Effector memory CD4-positive, alpha-beta T cell (primary cell): ENCODE results near the gene CD5L.

ENCODE experiments used
- DNase-seq, 3 donors: peaks; one replicate each; pipeline ENCODE4 v3.0.0-alpha.2; 2020
- H3K27ac ChIP-seq: 2 replicates; pipeline ENCODE4 v1.7.0; 2013; ENCODE audit warnings: mild to moderate bottlenecking, low read length, moderate library complexity; ENCODE audit not compliant: insufficient read depth, poor library complexity, severe bottlenecking
- H3K27me3 ChIP-seq: replicated peaks from 2 replicates; pipeline ENCODE4 v1.7.0; 2013; ENCODE audit warnings: mild to moderate bottlenecking, low read length; ENCODE audit not compliant: insufficient read depth, control insufficient read depth, poor library complexity, severe bottlenecking
- H3K36me3 ChIP-seq: 2 replicates; pipeline ENCODE4 v1.7.0; 2013; ENCODE audit warnings: mild to moderate bottlenecking, low read length, moderate library complexity; ENCODE audit not compliant: control insufficient read depth, insufficient read depth
- H3K4me1 ChIP-seq: 2 replicates; pipeline ENCODE4 v1.7.0; 2013; ENCODE audit warnings: low read length, mild to moderate bottlenecking; ENCODE audit not compliant: control insufficient read depth, insufficient read depth, poor library complexity, severe bottlenecking
- H3K4me3 ChIP-seq: 2 replicates; pipeline ENCODE4 v1.7.0; 2013; ENCODE audit warnings: low read length, low read depth, mild to moderate bottlenecking; ENCODE audit not compliant: insufficient read depth, poor library complexity, severe bottlenecking
- H3K9me3 ChIP-seq: 2 replicates; pipeline ENCODE4 v1.7.0; 2013; ENCODE audit warnings: mild to moderate bottlenecking, low read length, moderate library complexity; ENCODE audit not compliant: control insufficient read depth
- total RNA-seq, 3 donors: gene quantifications; one replicate each; lab custom pipeline; 2026; lab: John Stamatoyannopoulos, UW

The CD5L gene
- 0 reads per million in 3 donors for total RNA-seq

GRCh38 chr1:157841708-157842107 lies at the start of gene CD5L:
Gene CD5L (minus strand): TSS chr1:157841808. CDS start chr1:157841701, 107 bp downstream.
- no peaks in the 10 kb centered on the region for H3K36me3 ChIP-seq
- H3K9me3 ChIP-seq = no peaks in the 10 kb centered on the region
- no peaks in the 10 kb centered on the region for H3K27me3 ChIP-seq
- DNase-seq = no peak
- H3K4me1 ChIP-seq = no peaks in the 10 kb centered on the region
- H3K27ac ChIP-seq = no peak within 1 kb of the TSS
- H3K4me3 ChIP-seq = no peak within 1 kb of the TSS

GRCh38 chr1:157882580-157882979 lies 41.0 kb upstream of the CD5L start:
- DNase-seq = no peak
- no peaks in the 10 kb centered on the region for H3K27me3 ChIP-seq
- H3K36me3 ChIP-seq = no peaks in the 10 kb centered on the region
- H3K4me1 ChIP-seq = no peaks in the 10 kb centered on the region
- H3K27ac ChIP-seq = no peak overlapping the region
- H3K4me3 ChIP-seq = no peak overlapping the region
- H3K9me3 ChIP-seq = no peaks in the 10 kb centered on the region

GRCh38 chr1:157880621-157881020 lies 39.0 kb upstream of the CD5L start:
- Histone ChIP-seq H3K27me3 (no peaks in the 10 kb centered on the region), H3K4me1 (no peaks in the 10 kb centered on the region), H3K36me3 (no peaks in the 10 kb centered on the region), H3K27ac (no peak overlapping the region), H3K4me3 (no peak overlapping the region), H3K9me3 (no peaks in the 10 kb centered on the region)
- no peak for DNase-seq

GRCh38 chr1:157878059-157878458 lies 36.5 kb upstream of the CD5L start:
- Histone ChIP-seq H3K9me3 (no peaks in the 10 kb centered on the region), H3K4me1 (no peaks in the 10 kb centered on the region), H3K36me3 (no peaks in the 10 kb centered on the region), H3K27ac (no peak overlapping the region), H3K4me3 (no peak overlapping the region), H3K27me3 (no peaks in the 10 kb centered on the region)
- no peak for DNase-seq

- Histone ChIP-seq H3K4me3 (no peak overlapping the region), H3K4me1 (no peaks in the 10 kb centered on the region), H3K36me3 (no peaks in the 10 kb centered on the region), H3K27me3 (no peaks in the 10 kb centered on the region), H3K27ac (no peak overlapping the region), H3K9me3 (no peaks in the 10 kb centered on the region)
- DNase-seq = no peak
Measured at GRCh38 chr1:157870490-157870889, 28.9 kb upstream of the CD5L start.

- Histone ChIP-seq H3K36me3 (no peaks in the 10 kb centered on the region), H3K27me3 (no peaks in the 10 kb centered on the region), H3K4me1 (no peaks in the 10 kb centered on the region), H3K27ac (no peak overlapping the region), H3K4me3 (no peak overlapping the region), H3K9me3 (no peaks in the 10 kb centered on the region)
- DNase-seq = no peak
Measured at GRCh38 chr1:157868654-157869053, 27.0 kb upstream of the CD5L start.

- Histone ChIP-seq H3K4me3 (no peak overlapping the region), H3K9me3 (no peaks in the 10 kb centered on the region), H3K27me3 (no peaks in the 10 kb centered on the region), H3K4me1 (no peaks in the 10 kb centered on the region), H3K36me3 (no peaks in the 10 kb centered on the region), H3K27ac (no peak overlapping the region)
- no peak for DNase-seq
Measured at GRCh38 chr1:157862114-157863070, 20.8 kb upstream of the CD5L start.

- no peak overlapping the region for H3K4me3 ChIP-seq
- H3K4me1 ChIP-seq = no peaks in the 10 kb centered on the region
- DNase-seq = no peak
- no peaks in the 10 kb centered on the region for H3K9me3 ChIP-seq
- no peaks in the 10 kb centered on the region for H3K27me3 ChIP-seq
- H3K27ac ChIP-seq = no peak overlapping the region
- H3K36me3 ChIP-seq = no peaks in the 10 kb centered on the region
Measured at GRCh38 chr1:157856538-157856937, 14.9 kb upstream of the CD5L start.

GRCh38 chr1:157852476-157852875 lies 10.9 kb upstream of the CD5L start:
- no peak overlapping the region for H3K27ac ChIP-seq
- H3K4me1 ChIP-seq = no peaks in the 10 kb centered on the region
- H3K27me3 ChIP-seq = no peaks in the 10 kb centered on the region
- no peak for DNase-seq
- no peaks in the 10 kb centered on the region for H3K36me3 ChIP-seq
- H3K4me3 ChIP-seq = no peak overlapping the region
- no peaks in the 10 kb centered on the region for H3K9me3 ChIP-seq

- Histone ChIP-seq H3K36me3 (no peaks in the 10 kb centered on the region), H3K9me3 (no peaks in the 10 kb centered on the region), H3K4me1 (no peaks in the 10 kb centered on the region), H3K27ac (no peak overlapping the region), H3K4me3 (no peak overlapping the region), H3K27me3 (no peaks in the 10 kb centered on the region)
- DNase-seq = no peak
Measured at GRCh38 chr1:157849229-157849875, 7.7 kb upstream of the CD5L start.
